BLaER1 treated with 17β-estradiol and CSF1 and Interleukin-3, amounts not matched to agents 10 nM and 100 nM (cell line): ENCODE measurements around the gene SELENOO.

Source experiments
- H3K27ac ChIP-seq, 11 experiments: shearing (Covaris generic); formaldehyde crosslinking; 2 replicates each; pipeline ENCODE4 v1.8.1; 2022
- H3K27me3 ChIP-seq, 11 experiments: shearing (Covaris generic); formaldehyde crosslinking; 2 replicates each; pipeline ENCODE4 v1.8.1; 2022
- H3K36me3 ChIP-seq, 11 experiments: shearing (Covaris generic); formaldehyde crosslinking; 2 replicates each; pipeline ENCODE4 v1.8.1; 2022
- H3K4me1 ChIP-seq, 10 experiments: shearing (Covaris generic); formaldehyde crosslinking; 2 replicates each; pipeline ENCODE4 v1.8.1; 2022
- H3K4me2 ChIP-seq, 11 experiments: shearing (Covaris generic); formaldehyde crosslinking; 2 replicates each; pipeline ENCODE4 v1.8.1; 2022
- H3K4me3 ChIP-seq, 10 experiments: shearing (Covaris generic); formaldehyde crosslinking; 2 replicates each; pipeline ENCODE4 v1.8.1; 2022
- H3K9ac ChIP-seq, 11 experiments: shearing (Covaris generic); formaldehyde crosslinking; 2 replicates each; pipeline ENCODE4 v1.8.1; 2022
- H3K9me3 ChIP-seq, 11 experiments: shearing (Covaris generic); formaldehyde crosslinking; replicated peaks in 1 of 11; 2 replicates each; pipeline ENCODE4 v1.8.1; 2022
- H4K20me1 ChIP-seq, 11 experiments: shearing (Covaris generic); formaldehyde crosslinking; 2 replicates each; pipeline ENCODE4 v1.8.1; 2022
- Cebpa-rat ChIP-seq, 11 experiments: shearing (Covaris generic); IDR thresholded peaks; 2 replicates each; pipeline ENCODE4 v1.8.1; 2022

Gene SELENOO

DNA sequence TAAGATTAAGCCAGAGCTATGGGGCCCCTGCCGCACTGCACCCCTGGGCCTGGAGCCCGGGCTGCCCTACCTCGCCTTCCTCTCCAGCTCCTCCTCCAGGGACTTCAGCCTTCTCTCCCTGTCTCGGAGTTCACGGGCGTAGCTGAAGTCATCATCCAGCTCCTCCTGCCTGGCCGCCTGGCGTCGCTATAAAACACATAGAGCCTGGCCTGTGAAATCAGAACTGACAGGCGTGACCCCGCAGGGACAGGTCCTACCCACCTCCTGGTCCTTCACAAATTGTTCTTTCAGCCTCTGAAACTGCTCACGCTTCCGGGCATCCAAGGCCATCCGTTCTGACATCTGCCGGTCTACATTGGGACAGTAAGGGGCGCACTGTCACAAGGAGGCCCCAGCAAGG, 23.3 kb downstream of the SELENOO start:
- TF ChIP-seq Cebpa-rat (IDR thresholded peaks at IDR 0.05), result no peak
- peaks cover 55 to 78% (median 69%) of the 10 kb centered on the region in 11 experiments for H3K36me3 ChIP-seq
- H3K9me3 ChIP-seq, result no peaks in the 10 kb centered on the region
- H3K27me3 ChIP-seq, result peaks cover 0 to 24% (median 0%) of the 10 kb centered on the region in 11 experiments; a peak in 6 of 22 replicates
- no peak overlapping the region for H3K27ac ChIP-seq
- no peak overlapping the region for H3K4me3 ChIP-seq
- no peak overlapping the region for H3K9ac ChIP-seq
- H4K20me1 ChIP-seq, result peaks cover 51 to 95% (median 87%) of the 10 kb centered on the region in 11 experiments; a peak in 21 of 22 replicates
- peaks cover 21 to 82% (median 69%) of the 10 kb centered on the region in 10 experiments for H3K4me1 ChIP-seq
- no peak overlapping the region for H3K4me2 ChIP-seq

GRCh38 chr22:50225200-50225969, 24.6 kb downstream of the SELENOO start:
- no peak overlapping the region for H3K4me3 ChIP-seq
- no peak overlapping the region for H3K27ac ChIP-seq
- TF ChIP-seq Cebpa-rat (IDR thresholded peaks at IDR 0.05), result no peak
- H3K9ac ChIP-seq, result no peak overlapping the region
- no peaks in the 10 kb centered on the region for H3K9me3 ChIP-seq
- H3K27me3 ChIP-seq, result peaks cover 0 to 24% (median 0%) of the 10 kb centered on the region in 11 experiments; a peak in 6 of 22 replicates
- peaks cover 49 to 80% (median 67%) of the 10 kb centered on the region in 11 experiments for H3K36me3 ChIP-seq
- H3K4me2 ChIP-seq, result peak overlapping the region in 7 of 11 experiments; percentile 9 to 97 (median 51); a peak in 9 of 22 replicates
- peaks cover 14 to 82% (median 69%) of the 10 kb centered on the region in 10 experiments for H3K4me1 ChIP-seq
- H4K20me1 ChIP-seq, result peaks cover 46 to 95% (median 85%) of the 10 kb centered on the region in 11 experiments; a peak in 21 of 22 replicates

GRCh38 chr22:50226063-50226874, 25.5 kb downstream of the SELENOO start:
- Histone ChIP-seq H3K9ac (peak overlapping the region in 7 of 11 experiments; percentile 17 to 63 (median 49); a peak in 10 of 22 replicates), H3K4me1 (peaks cover 14 to 82% (median 74%) of the 10 kb centered on the region in 10 experiments), H3K4me3 (peak overlapping the region in 4 of 10 experiments; percentile 13 to 47 (median 36); a peak in 6 of 20 replicates), H3K27me3 (peaks cover 0 to 24% (median 0%) of the 10 kb centered on the region in 11 experiments; a peak in 6 of 22 replicates), H4K20me1 (peaks cover 41 to 95% (median 77%) of the 10 kb centered on the region in 11 experiments; a peak in 21 of 22 replicates), H3K36me3 (peaks cover 40 to 76% (median 58%) of the 10 kb centered on the region in 11 experiments), H3K9me3 (no peaks in the 10 kb centered on the region), H3K27ac (0 out of 22 replicates have a peak overlapping the region, but pooled peaks of 3 of the 11 experiments have one; percentile 17 to 42 (median 27)), H3K4me2 (peak overlapping the region; percentile 33 to 99 (median 91); a peak in 21 of 22 replicates)
- no peak for TF ChIP-seq Cebpa-rat (IDR thresholded peaks at IDR 0.05)

- peak overlapping the region in 4 of 11 experiments; percentile 17 to 46 (median 34); a peak in 2 of 22 replicates for H3K27ac ChIP-seq
- H3K4me3 ChIP-seq, result peak overlapping the region in 4 of 10 experiments; percentile 13 to 47 (median 36); a peak in 6 of 20 replicates
- H3K4me1 ChIP-seq, result peaks cover 14 to 82% (median 74%) of the 10 kb centered on the region in 10 experiments
- H3K4me2 ChIP-seq, result peak overlapping the region; percentile 33 to 99 (median 91); a peak in 21 of 22 replicates
- peaks cover 0 to 24% (median 0%) of the 10 kb centered on the region in 11 experiments; a peak in 6 of 22 replicates for H3K27me3 ChIP-seq
- no peaks in the 10 kb centered on the region for H3K9me3 ChIP-seq
- H3K36me3 ChIP-seq, result peaks cover 35 to 76% (median 53%) of the 10 kb centered on the region in 11 experiments
- peak overlapping the region in 7 of 11 experiments; percentile 17 to 63 (median 49); a peak in 11 of 22 replicates for H3K9ac ChIP-seq
- H4K20me1 ChIP-seq, result peaks cover 36 to 95% (median 72%) of the 10 kb centered on the region in 11 experiments; a peak in 21 of 22 replicates
- TF ChIP-seq Cebpa-rat (IDR thresholded peaks at IDR 0.05), result no peak
Observed at GRCh38 chr22:50226875-50227165, 26.0 kb downstream of the SELENOO start.

GRCh38 chr22:50227579-50228215, 26.9 kb downstream of the SELENOO start:
- Histone ChIP-seq H3K4me2 (peak overlapping the region; percentile 33 to 99 (median 91); a peak in 20 of 22 replicates), H3K4me1 (peaks cover 14 to 82% (median 71%) of the 10 kb centered on the region in 10 experiments), H3K27me3 (peaks cover 0 to 24% (median 0%) of the 10 kb centered on the region in 11 experiments; a peak in 6 of 22 replicates), H3K4me3 (peak overlapping the region in 2 of 10 experiments; percentile 39 to 47; a peak in 3 of 20 replicates), H3K36me3 (peaks cover 26 to 76% (median 49%) of the 10 kb centered on the region in 11 experiments), H3K9ac (peak overlapping the region in 4 of 11 experiments; percentile 49 to 63 (median 59); a peak in 7 of 22 replicates), H3K9me3 (no peaks in the 10 kb centered on the region), H4K20me1 (peaks cover 33 to 94% (median 68%) of the 10 kb centered on the region in 11 experiments; a peak in 21 of 22 replicates), H3K27ac (peak overlapping the region in 4 of 11 experiments; percentile 1 to 46 (median 24); a peak in 5 of 22 replicates)
- no peak for TF ChIP-seq Cebpa-rat (IDR thresholded peaks at IDR 0.05)

DNA sequence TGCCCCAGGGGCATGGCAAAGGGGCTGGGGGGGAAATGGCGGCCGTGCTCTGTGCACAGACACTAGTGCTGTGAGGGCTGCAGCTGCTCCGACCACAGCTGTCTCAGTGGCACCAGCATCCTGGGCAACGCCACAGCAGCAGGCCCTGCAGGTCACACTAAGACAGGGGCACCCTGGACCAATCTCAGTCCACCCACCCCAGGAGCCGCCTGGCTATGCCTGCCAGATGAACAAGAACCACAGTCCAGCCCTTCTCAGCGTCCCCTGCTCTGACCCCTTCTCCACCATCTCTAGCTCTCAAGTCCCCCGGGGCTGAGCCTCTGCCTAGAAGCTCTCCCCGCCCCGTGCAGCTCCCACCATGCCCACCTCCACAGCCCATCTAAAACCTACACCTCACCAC, 27.6 kb downstream of the SELENOO start:
- H3K9me3 ChIP-seq, result no peaks in the 10 kb centered on the region
- peak overlapping the region in 4 of 11 experiments; percentile 22 to 59 (median 46); a peak in 2 of 22 replicates for H3K9ac ChIP-seq
- TF ChIP-seq Cebpa-rat (IDR thresholded peaks at IDR 0.05), result no peak
- peaks cover 37 to 94% (median 68%) of the 10 kb centered on the region in 11 experiments; a peak in 21 of 22 replicates for H4K20me1 ChIP-seq
- H3K27ac ChIP-seq, result peak overlapping the region in 1 of 11 experiments; percentile 2; a peak in 1 of 22 replicates
- H3K4me1 ChIP-seq, result peaks cover 14 to 82% (median 67%) of the 10 kb centered on the region in 10 experiments
- peaks cover 26 to 76% (median 49%) of the 10 kb centered on the region in 11 experiments for H3K36me3 ChIP-seq
- H3K4me2 ChIP-seq, result peak overlapping the region in 10 of 11 experiments; percentile 33 to 99 (median 92); a peak in 18 of 22 replicates
- peaks cover 0 to 24% (median 0%) of the 10 kb centered on the region in 11 experiments; a peak in 6 of 22 replicates for H3K27me3 ChIP-seq
- no peak overlapping the region for H3K4me3 ChIP-seq

GRCh38 chr22:50229370-50229769, 28.6 kb downstream of the SELENOO start:
- H3K27ac ChIP-seq, result no peak overlapping the region
- peaks cover 22 to 74% (median 44%) of the 10 kb centered on the region in 11 experiments for H3K36me3 ChIP-seq
- H3K4me3 ChIP-seq, result no peak overlapping the region
- peaks cover 47 to 95% (median 75%) of the 10 kb centered on the region in 11 experiments for H4K20me1 ChIP-seq
- peaks cover 14 to 85% (median 67%) of the 10 kb centered on the region in 10 experiments for H3K4me1 ChIP-seq
- peak overlapping the region in 8 of 11 experiments; percentile 89 to 99 (median 95); a peak in 15 of 22 replicates for H3K4me2 ChIP-seq
- peaks cover 0 to 2% (median 0%) of the 10 kb centered on the region in 11 experiments; a peak in 2 of 22 replicates for H3K9me3 ChIP-seq
- peak overlapping the region in 2 of 11 experiments; percentile 33 to 59; a peak in 1 of 22 replicates for H3K9ac ChIP-seq
- H3K27me3 ChIP-seq, result peaks cover 0 to 24% (median 0%) of the 10 kb centered on the region in 11 experiments; a peak in 6 of 22 replicates
- TF ChIP-seq Cebpa-rat (IDR thresholded peaks at IDR 0.05), result no peak
